Measurements from ENCODE around the gene ARHGAP6. TPM values are rescaled to one million over a fixed set of nuclear protein-coding genes. Genes with fewer than 3 reads are reported as not detected.
A peak's percentile ranks its signal among the peaks of the same experiment; 100 is the strongest.

ARHGAP6 gene
- total and polyA plus RNA-seq, 9 of the 15 experiments (the other 6 are each of a cell fraction or from before 2014, with no cell fraction given): 12.5 to 63.6 (median 41.8) TPM

DNA sequence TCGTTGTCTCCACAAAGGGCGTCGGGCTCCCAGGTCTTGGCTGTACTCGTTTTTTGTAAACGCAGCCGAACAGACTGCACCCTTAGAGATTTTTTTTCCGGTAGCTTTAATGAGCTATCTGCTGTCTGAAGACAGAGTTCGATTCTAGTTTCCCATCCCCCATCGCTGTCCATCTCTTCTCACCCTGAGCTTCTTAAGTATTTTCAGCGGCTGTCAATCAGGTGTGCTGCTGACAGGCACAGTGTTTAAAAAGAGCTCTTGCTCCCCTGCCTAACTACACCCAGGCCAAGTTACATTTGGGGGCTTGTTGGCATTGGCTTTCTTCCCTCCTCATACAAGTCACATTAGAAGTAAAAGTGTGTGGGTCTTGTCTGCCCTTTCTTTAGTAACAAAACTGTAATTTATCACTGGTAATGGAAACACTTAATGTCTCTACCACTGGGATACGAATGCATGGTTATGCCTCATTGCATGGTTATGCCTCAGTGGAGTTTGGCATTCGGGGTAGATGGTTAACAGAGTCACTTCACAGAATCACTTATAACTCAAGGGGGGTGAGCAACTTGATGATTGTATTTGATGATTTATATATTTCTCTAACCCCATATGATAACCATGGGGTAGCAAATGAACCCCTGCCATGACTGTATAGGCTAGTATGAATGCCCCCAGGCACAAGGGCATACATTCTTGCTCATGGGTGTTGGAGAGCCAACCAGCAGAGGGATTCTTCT lies 1.4 kb upstream of the ARHGAP6 start:
- no peaks in the 10 kb centered on the region for H4K20me1 ChIP-seq (replicated peaks; ENCODE audit: control insufficient read depth, insufficient read depth, low read length)
- WGBS (ENCODE audit: insufficient coverage, low coverage, missing lambda C conversion rate): 3% methylated on average over 12 of the region's 12 CpGs
- DNase-seq (ENCODE audit: extremely low read depth in 1 of 4, low spot score in 3 of 4) (no peak), ATAC-seq (no peak), FAIRE-seq (no peak)
- ChIA-PET POLR2A (no interaction called here), CTCF (ENCODE audit: low intra/inter-chr PET ratio) (no interaction called here)
- TF ChIP-seq BRCA1 (IDR thresholded peaks at IDR 0.05) (no peak), BRCA1 (CRISPR knock-in tag; IDR thresholded peaks at IDR 0.05) (no peak), ZZZ3 (IDR thresholded peaks at IDR 0.05) (no peak), ZNF583 (CRISPR knock-in tag; IDR thresholded peaks at IDR 0.05) (no peak), PYGO2 (tag; IDR thresholded peaks at IDR 0.05) (no peak)
- TF ChIP-seq, protein P1, sequence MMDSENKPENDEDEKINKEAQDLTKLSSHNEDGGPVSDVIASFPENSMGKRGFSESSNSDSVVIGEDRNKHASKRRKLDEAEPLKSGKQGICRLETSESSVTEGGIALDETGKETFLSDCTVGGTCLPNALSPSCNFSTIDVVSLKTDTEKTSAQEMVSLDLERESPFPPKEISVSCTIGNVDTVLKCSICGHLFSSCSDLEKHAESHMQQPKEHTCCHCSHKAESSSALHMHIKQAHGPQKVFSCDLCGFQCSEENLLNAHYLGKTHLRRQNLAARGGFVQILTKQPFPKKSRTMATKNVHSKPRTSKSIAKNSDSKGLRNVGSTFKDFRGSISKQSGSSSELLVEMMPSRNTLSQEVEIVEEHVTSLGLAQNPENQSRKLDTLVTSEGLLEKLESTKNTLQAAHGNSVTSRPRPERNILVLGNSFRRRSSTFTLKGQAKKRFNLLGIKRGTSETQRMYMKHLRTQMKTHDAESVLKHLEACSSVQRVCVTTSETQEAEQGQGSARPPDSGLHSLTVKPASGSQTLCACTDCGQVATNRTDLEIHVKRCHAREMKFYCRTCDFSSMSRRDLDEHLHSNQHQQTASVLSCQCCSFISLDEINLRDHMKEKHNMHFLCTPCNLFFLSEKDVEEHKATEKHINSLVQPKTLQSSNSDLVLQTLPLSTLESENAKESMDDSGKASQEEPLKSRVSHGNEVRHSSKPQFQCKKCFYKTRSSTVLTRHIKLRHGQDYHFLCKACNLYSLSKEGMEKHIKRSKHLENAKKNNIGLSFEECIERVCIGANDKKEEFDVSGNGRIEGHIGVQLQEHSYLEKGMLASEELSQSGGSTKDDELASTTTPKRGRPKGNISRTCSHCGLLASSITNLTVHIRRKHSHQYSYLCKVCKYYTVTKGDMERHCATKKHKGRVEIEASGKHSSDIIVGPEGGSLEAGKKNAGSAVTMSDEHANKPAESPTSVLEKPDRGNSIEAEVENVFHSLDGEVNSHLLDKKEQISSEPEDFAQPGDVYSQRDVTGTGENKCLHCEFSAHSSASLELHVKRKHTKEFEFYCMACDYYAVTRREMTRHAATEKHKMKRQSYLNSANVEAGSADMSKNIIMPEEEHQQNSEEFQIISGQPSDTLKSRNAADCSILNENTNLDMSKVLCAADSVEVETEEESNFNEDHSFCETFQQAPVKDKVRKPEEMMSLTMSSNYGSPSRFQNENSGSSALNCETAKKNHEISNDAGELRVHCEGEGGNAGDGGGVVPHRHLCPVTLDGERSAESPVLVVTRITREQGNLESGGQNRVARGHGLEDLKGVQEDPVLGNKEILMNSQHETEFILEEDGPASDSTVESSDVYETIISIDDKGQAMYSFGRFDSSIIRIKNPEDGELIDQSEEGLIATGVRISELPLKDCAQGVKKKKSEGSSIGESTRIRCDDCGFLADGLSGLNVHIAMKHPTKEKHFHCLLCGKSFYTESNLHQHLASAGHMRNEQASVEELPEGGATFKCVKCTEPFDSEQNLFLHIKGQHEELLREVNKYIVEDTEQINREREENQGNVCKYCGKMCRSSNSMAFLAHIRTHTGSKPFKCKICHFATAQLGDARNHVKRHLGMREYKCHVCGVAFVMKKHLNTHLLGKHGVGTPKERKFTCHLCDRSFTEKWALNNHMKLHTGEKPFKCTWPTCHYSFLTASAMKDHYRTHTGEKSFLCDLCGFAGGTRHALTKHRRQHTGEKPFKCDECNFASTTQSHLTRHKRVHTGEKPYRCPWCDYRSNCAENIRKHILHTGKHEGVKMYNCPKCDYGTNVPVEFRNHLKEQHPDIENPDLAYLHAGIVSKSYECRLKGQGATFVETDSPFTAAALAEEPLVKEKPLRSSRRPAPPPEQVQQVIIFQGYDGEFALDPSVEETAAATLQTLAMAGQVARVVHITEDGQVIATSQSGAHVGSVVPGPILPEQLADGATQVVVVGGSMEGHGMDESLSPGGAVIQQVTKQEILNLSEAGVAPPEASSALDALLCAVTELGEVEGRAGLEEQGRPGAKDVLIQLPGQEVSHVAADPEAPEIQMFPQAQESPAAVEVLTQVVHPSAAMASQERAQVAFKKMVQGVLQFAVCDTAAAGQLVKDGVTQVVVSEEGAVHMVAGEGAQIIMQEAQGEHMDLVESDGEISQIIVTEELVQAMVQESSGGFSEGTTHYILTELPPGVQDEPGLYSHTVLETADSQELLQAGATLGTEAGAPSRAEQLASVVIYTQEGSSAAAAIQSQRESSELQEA (IDR thresholded peaks at IDR 0.05; ENCODE audit: low read depth): no peak
- TF ChIP-seq, protein P2, sequence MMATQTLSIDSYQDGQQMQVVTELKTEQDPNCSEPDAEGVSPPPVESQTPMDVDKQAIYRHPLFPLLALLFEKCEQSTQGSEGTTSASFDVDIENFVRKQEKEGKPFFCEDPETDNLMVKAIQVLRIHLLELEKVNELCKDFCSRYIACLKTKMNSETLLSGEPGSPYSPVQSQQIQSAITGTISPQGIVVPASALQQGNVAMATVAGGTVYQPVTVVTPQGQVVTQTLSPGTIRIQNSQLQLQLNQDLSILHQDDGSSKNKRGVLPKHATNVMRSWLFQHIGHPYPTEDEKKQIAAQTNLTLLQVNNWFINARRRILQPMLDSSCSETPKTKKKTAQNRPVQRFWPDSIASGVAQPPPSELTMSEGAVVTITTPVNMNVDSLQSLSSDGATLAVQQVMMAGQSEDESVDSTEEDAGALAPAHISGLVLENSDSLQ (IDR thresholded peaks at IDR 0.05): 0 out of 2 replicates have a peak, but pooled peaks have one; percentile 31
- no peaks in the 10 kb centered on the region for H3K9me1 ChIP-seq (ENCODE audit: control insufficient read depth, insufficient read depth, low read length)
- in situ Hi-C loops (cut with MboI) (no loop called here), intact Hi-C loops (cut with micrococcal nuclease) (no loop called here)
- BruUV-seq (replicated peaks): no TSS peak
- no peaks in the 10 kb centered on the region for H3K9me3 ChIP-seq (replicated peaks; ENCODE audit: control insufficient read depth, insufficient read depth, low read depth, low read length)
- peaks cover 0 to 13% of the 10 kb centered on the region in 2 experiments; a peak in 2 of 5 replicates for H3K4me1 ChIP-seq (replicated peaks in 1 of 2; ENCODE audit: control insufficient read depth in 2 of 2, insufficient read depth in 2 of 2, low read length in 2 of 2)
- no peaks in the 10 kb centered on the region for H3K79me2 ChIP-seq (ENCODE audit: control insufficient read depth, insufficient read depth, low read length)
- no peak overlapping the region for H2AFZ ChIP-seq (ENCODE audit: low read depth, low read length)
- H3K36me3 ChIP-seq (ENCODE audit: control insufficient read depth, insufficient read depth, low read length): no peaks in the 10 kb centered on the region
- no peak overlapping the region for H3K27ac ChIP-seq (ENCODE audit: extremely low read depth, low read depth, low read length)
- no peak overlapping the region for H3K4me3 ChIP-seq
- no peak overlapping the region for H3K4me2 ChIP-seq (ENCODE audit: insufficient read depth, low read length)
- no peak overlapping the region for H3K9ac ChIP-seq (ENCODE audit: insufficient read depth in 1 of 2, low read depth in 2 of 2, low read length in 2 of 2)
- peaks cover 3 to 23% of the 10 kb centered on the region in 2 experiments for H3K27me3 ChIP-seq (ENCODE audit: control insufficient read depth in 2 of 2, insufficient read depth in 2 of 2, low read length in 2 of 2)
